Coronary artery (tissue), 2 donors: Measurements from ENCODE around the gene STK24.

Source experiments
- DNase-seq: peaks from one replicate; pipeline ENCODE4 v3.0.0-alpha.2; 2017; ENCODE audit warnings: low spot score
- H3K27ac ChIP-seq, 2 donors: fragments of 200-600 bp; sonication (generic); one replicate each; pipeline ENCODE4 v1.5.1; 2016 to 2019
- H3K4me3 ChIP-seq: fragments of 200-600 bp; sonication (generic); 2 replicates; pipeline ENCODE4 v1.5.1; 2016; ENCODE audit warnings: mild to moderate bottlenecking, moderate library complexity
- TF ChIP-seq, protein P1 (sequence below): fragments of 200-600 bp; sonication (generic); IDR thresholded peaks from one replicate; pipeline ENCODE4 v1.5.1; 2019; ENCODE audit warnings: antibody characterized with exemption

The STK24 gene

DNA sequence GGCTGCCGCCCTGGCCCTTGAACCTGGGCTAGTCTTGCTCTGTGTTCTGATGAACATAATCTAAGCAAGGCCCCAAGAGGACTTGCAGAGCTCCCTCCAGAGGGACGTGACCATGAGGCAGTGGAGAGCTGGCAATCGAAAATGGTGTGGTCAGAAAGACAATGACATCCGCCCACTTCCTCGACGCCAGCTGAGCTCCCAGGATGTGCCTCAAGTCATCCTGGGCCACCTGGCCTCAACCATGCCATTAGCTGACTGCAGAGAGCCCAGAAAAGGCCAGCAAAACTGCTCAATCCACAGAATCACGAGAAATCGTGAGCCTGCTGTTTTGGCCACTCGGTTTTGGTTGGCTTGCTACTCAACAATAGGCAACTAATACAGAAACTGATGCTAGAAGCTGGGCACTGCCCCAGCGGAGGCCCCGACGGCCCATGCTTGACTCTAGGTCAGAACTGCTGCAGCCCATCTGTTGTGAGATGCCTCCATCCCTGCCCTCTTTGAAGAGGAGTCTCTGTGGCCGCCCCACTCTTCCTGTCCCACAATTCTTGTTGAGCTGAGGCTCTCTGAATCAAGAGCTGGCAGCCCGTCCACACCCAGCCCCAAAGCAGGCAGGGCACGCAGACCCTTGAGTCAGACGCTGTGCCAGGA is 53.3 kb downstream of the STK24 start:
- TF ChIP-seq, protein P1, sequence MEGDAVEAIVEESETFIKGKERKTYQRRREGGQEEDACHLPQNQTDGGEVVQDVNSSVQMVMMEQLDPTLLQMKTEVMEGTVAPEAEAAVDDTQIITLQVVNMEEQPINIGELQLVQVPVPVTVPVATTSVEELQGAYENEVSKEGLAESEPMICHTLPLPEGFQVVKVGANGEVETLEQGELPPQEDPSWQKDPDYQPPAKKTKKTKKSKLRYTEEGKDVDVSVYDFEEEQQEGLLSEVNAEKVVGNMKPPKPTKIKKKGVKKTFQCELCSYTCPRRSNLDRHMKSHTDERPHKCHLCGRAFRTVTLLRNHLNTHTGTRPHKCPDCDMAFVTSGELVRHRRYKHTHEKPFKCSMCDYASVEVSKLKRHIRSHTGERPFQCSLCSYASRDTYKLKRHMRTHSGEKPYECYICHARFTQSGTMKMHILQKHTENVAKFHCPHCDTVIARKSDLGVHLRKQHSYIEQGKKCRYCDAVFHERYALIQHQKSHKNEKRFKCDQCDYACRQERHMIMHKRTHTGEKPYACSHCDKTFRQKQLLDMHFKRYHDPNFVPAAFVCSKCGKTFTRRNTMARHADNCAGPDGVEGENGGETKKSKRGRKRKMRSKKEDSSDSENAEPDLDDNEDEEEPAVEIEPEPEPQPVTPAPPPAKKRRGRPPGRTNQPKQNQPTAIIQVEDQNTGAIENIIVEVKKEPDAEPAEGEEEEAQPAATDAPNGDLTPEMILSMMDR = no peak
- no peak for DNase-seq
- Histone ChIP-seq H3K4me3 (no peak overlapping the region), H3K27ac (no peak overlapping the region)

GRCh38 chr13:98522371-98522770 is 54.5 kb downstream of the STK24 start:
- TF ChIP-seq, protein P1 = no peak
- Histone ChIP-seq H3K27ac (no peak overlapping the region), H3K4me3 (no peak overlapping the region)
- DNase-seq = no peak

DNA sequence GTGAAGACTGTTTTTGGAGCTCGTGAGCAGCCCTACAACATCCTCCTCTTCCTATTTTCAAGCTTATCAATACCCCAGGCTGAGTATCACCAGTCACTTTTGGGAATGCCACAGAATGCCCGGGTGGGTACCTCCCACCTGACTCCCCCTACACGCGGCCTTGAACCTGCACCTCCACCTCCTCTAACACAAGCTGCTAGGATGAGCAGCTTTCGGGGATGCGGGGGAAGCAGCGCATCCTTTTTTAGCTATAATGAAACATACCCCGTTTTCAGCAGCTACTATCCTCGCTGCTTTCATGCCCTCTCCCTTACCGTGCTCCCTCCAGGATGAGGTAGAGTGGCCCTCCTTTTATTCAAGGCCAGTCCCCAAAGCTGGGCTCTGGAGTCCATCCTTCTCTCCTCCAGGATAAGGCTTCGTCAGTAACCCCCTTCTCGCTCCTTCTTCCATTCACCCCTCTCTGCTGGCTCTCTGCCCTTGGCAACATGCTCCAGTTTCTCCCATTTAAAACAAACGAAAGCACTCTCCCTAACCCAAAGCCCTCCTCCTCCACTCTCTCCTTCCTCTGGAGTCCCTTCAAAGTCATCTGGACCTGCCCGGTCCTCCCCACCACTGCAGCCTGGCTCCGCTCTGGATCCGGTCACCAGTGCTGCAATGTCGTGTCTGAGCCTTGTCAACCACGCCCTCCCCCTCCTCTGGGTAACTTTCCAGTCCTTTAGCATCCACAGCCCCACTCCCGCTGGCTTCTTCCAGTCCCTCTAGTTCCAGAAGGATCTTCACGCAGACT is 55.3 kb downstream of the STK24 start:
- DNase-seq = no peak
- Histone ChIP-seq H3K4me3 (no peak overlapping the region), H3K27ac (no peak overlapping the region)
- TF ChIP-seq, protein P1 = no peak

GRCh38 chr13:98520674-98521449 is 56.0 kb downstream of the STK24 start:
- Histone ChIP-seq H3K27ac (no peak overlapping the region), H3K4me3 (no peak overlapping the region)
- TF ChIP-seq, protein P1 = no peak
- no peak for DNase-seq

GRCh38 chr13:98519976-98520375 is 56.9 kb downstream of the STK24 start:
- no peak overlapping the region for H3K4me3 ChIP-seq
- DNase-seq = no peak
- TF ChIP-seq, protein P1 = no peak
- H3K27ac ChIP-seq = no peak overlapping the region

GRCh38 chr13:98517576-98518310 is 59.2 kb downstream of the STK24 start:
- DNase-seq = no peak
- no peak overlapping the region for H3K27ac ChIP-seq
- TF ChIP-seq, protein P1 = no peak
- no peak overlapping the region for H3K4me3 ChIP-seq
